Progenitor cell of endocrine pancreas (in vitro differentiated cells): ENCODE data around the gene THOP1. TPM values are rescaled to one million over a fixed set of nuclear protein-coding genes. Genes with fewer than 3 reads are reported as not detected.

ENCODE experiments used
- DNase-seq: peaks from one replicate; pipeline ENCODE4 v3.0.0; 2021; ENCODE audit warnings: low spot score; ENCODE audit not compliant: unreplicated experiment
- H3K27ac Mint-ChIP-seq: 2 replicates; pipeline ENCODE4 v1.8.0; 2021; ENCODE audit warnings: mild to moderate bottlenecking, moderate library complexity, mixed read lengths
- H3K27me3 Mint-ChIP-seq: 2 replicates; pipeline ENCODE4 v1.8.0; 2021; ENCODE audit warnings: mixed read lengths
- H3K36me3 Mint-ChIP-seq: 2 replicates; pipeline ENCODE4 v1.8.0; 2022; ENCODE audit warnings: mixed read lengths; ENCODE audit not compliant: insufficient read depth
- H3K4me1 Mint-ChIP-seq: 2 replicates; pipeline ENCODE4 v1.8.0; 2021; ENCODE audit warnings: low read depth, mixed read lengths
- H3K4me3 Mint-ChIP-seq: 2 replicates; pipeline ENCODE4 v1.8.0; 2021; ENCODE audit warnings: low read depth, mild to moderate bottlenecking, moderate library complexity, mixed read lengths
- H3K9me3 Mint-ChIP-seq: 2 replicates; pipeline ENCODE4 v1.8.0; 2021; ENCODE audit warnings: low read depth, mixed read lengths
- total RNA-seq: library from RNA; stranded (reverse); gene quantifications from 2 replicates; pipeline ENCODE4 v1.2.1, GENCODE V29; 2021
- TF ChIP-seq, protein P1 (sequence below): fragments of 200-600 bp; sonication (generic); IDR thresholded peaks from one replicate; pipeline ENCODE4 v1.5.0; 2021; ENCODE audit warnings: antibody characterized with exemption, mild to moderate bottlenecking; ENCODE audit not compliant: unreplicated experiment

Gene THOP1
- total RNA-seq, 1 donor from 2014 or later: 108 TPM

DNA sequence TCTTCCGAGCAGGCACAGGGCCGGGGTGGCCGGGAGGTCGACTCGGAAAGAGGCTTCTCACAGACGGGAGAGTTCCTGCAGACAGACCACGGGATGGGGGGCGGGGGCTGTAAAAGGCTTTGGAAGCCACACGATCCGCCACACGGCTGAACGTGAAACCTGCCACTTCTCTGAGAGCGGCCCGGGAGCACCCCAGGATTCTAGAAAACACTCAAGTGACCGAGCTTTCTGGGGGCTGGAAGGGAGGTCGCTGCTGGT is 29.9 kb upstream of the THOP1 start:
- no peak overlapping the region for H3K27ac Mint-ChIP-seq
- DNase-seq: no peak
- H3K36me3 Mint-ChIP-seq: peaks cover 10% of the 10 kb centered on the region
- H3K4me1 Mint-ChIP-seq: no peaks in the 10 kb centered on the region
- TF ChIP-seq, protein P1, sequence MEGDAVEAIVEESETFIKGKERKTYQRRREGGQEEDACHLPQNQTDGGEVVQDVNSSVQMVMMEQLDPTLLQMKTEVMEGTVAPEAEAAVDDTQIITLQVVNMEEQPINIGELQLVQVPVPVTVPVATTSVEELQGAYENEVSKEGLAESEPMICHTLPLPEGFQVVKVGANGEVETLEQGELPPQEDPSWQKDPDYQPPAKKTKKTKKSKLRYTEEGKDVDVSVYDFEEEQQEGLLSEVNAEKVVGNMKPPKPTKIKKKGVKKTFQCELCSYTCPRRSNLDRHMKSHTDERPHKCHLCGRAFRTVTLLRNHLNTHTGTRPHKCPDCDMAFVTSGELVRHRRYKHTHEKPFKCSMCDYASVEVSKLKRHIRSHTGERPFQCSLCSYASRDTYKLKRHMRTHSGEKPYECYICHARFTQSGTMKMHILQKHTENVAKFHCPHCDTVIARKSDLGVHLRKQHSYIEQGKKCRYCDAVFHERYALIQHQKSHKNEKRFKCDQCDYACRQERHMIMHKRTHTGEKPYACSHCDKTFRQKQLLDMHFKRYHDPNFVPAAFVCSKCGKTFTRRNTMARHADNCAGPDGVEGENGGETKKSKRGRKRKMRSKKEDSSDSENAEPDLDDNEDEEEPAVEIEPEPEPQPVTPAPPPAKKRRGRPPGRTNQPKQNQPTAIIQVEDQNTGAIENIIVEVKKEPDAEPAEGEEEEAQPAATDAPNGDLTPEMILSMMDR: no peak
- H3K27me3 Mint-ChIP-seq: no peaks in the 10 kb centered on the region
- H3K9me3 Mint-ChIP-seq: no peaks in the 10 kb centered on the region
- H3K4me3 Mint-ChIP-seq: no peak overlapping the region

DNA sequence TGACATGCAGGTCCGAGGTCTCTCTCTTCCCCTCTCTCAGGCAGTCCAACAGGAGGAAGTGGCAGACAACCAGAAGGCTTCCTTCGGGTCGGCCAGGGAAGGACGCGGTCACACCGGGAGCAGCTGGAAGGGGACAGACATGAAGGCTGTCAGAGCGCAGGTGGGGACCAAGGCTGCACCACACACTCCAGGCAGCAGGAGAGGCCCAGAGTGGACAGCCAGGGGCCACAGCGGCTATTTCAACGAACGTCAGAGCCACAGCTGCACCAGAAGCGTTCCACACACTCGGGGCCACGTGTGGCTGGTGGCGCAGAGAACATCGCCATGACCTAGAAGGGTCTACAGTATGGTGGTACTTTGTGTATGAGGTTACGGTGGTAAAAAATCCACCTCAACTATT is 29.5 kb upstream of the THOP1 start:
- Mint-ChIP-seq H3K9me3 (no peaks in the 10 kb centered on the region), H3K4me1 (no peaks in the 10 kb centered on the region), H3K27ac (peak overlapping the region; percentile 41), H3K36me3 (peaks cover 10% of the 10 kb centered on the region), H3K27me3 (no peaks in the 10 kb centered on the region), H3K4me3 (no peak overlapping the region)
- TF ChIP-seq, protein P1: no peak
- DNase-seq: no peak

DNA sequence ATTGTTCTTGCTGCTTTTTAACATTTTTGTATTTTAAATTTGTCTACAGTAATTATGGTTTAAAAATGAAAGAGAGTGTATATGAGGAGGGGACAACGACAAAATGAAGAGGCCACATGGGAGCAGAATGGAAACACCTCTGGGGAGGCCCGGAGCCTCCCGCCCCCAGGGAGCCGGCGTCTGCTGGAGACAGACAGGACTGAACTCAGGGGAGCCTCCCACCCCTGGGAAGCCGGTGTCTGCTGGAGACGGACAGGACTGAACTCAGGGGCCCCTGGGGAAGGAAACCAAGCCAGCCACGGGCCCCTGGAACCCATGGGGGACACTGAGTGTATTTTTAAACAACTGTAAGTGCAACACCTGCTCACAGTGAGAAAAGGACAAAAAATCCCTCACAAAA is 28.8 kb upstream of the THOP1 start:
- H3K27ac Mint-ChIP-seq: no peak overlapping the region
- TF ChIP-seq, protein P1: no peak
- H3K27me3 Mint-ChIP-seq: no peaks in the 10 kb centered on the region
- no peak for DNase-seq
- H3K36me3 Mint-ChIP-seq: peaks cover 10% of the 10 kb centered on the region
- H3K4me1 Mint-ChIP-seq: no peaks in the 10 kb centered on the region
- H3K9me3 Mint-ChIP-seq: no peaks in the 10 kb centered on the region
- H3K4me3 Mint-ChIP-seq: no peak overlapping the region

DNA sequence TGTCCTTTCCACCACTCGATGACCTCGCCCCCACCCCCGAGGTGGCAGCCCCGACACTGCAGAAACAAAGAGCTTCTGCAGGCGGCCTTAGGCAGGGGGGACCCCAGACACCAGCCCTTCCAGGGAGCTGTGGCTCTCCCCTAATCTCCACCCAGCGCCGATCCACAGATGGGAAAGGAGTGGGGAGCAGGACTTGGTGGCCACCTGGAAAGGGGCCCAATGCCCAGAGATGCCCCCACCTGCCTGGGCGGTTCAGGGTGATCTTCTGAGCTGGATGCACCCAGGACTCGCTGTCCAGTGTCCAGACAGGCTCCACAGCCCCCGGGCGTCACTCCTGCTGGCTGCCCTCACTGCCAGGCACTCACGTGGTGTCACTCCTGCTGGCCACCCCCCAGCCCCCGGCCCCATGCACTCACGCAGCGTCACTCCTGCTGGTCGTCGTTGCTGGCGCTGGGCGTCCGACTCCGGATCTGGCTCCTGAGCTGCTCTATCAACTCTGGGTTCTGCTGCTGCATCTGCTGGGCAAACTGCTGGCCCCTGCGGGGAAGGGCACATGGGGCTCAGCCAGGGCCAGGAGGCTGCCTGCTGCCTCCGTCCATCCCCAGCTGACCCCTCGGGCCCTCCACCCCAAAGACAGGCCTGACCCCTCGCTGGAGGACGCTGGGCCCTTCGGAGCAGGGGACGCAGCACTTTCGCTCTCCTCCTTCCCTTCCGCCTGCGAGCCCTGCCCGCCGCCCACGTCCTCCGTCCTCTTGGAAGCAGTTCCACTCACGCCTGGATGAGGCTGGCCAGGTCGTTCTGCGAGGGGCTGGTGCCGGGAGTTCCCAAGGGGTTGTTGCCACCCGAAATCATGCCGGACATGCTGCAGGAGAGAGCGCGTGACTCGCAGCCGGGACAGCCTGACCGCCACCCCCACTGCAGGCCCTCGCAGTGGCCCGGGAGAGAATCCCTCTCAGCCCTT is 28.1 kb upstream of the THOP1 start:
- TF ChIP-seq, protein P1: no peak
- Mint-ChIP-seq H3K4me3 (no peak overlapping the region), H3K4me1 (no peaks in the 10 kb centered on the region), H3K27me3 (no peaks in the 10 kb centered on the region), H3K27ac (no peak overlapping the region), H3K36me3 (peaks cover 13% of the 10 kb centered on the region), H3K9me3 (no peaks in the 10 kb centered on the region)
- no peak for DNase-seq

DNA sequence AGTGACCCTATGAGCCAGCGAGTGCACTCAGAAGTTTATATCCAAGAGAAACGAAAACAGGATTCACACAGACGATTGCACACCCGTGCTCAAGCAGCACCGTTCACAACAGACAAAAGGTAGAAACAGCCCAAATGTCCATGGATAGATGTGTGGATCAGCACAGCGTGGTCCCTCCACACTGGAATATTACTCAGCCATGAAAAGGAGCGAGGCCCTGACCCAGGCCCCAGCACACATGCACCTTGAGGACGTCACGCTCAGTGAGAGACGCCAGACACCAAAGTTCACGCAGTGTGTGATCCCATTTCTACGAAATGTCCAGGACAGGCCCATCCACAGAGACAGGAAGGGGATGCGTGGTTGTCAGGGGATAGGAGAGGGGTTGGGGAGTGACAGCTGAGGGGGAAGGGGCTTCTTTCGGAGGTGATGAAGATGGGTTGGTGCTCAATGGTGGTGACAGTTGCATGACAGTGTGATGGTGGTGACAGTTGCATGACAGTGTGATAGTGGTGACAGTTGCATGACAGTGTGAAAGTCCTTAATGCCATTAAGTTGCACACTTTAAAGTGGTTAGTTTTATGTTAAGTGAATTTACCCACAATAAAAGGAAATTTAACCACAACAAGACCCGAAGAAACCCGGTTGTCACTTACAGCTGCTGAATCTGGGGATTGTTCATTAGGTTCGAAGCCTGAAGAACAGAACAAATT is 26.5 kb upstream of the THOP1 start:
- Mint-ChIP-seq H3K4me3 (no peak overlapping the region), H3K27me3 (no peaks in the 10 kb centered on the region), H3K4me1 (no peaks in the 10 kb centered on the region), H3K27ac (no peak overlapping the region), H3K36me3 (peaks cover 13% of the 10 kb centered on the region), H3K9me3 (no peaks in the 10 kb centered on the region)
- DNase-seq: no peak
- TF ChIP-seq, protein P1: no peak
